Hindlimb muscle (tissue), 1 donor: ENCODE results near the gene NINL. TPM values are rescaled to one million over a fixed set of nuclear protein-coding genes. Genes with fewer than 3 reads are reported as not detected.
A peak's percentile ranks its signal among the peaks of the same experiment; 100 is the strongest.

Source experiments
- DNase-seq: peaks from one replicate; pipeline ENCODE4 v3.0.0-alpha.2; 2013
- polyA plus RNA-seq: library from polyadenylated mRNA; unstranded; fragments of 120-200 nt; gene quantifications from one replicate; pipeline ENCODE4 v1.2.1, GENCODE V29; 2013; ENCODE audit not compliant: insufficient read length

The NINL gene
- polyA plus RNA-seq, 1 donor, result 19.4 TPM

DNA sequence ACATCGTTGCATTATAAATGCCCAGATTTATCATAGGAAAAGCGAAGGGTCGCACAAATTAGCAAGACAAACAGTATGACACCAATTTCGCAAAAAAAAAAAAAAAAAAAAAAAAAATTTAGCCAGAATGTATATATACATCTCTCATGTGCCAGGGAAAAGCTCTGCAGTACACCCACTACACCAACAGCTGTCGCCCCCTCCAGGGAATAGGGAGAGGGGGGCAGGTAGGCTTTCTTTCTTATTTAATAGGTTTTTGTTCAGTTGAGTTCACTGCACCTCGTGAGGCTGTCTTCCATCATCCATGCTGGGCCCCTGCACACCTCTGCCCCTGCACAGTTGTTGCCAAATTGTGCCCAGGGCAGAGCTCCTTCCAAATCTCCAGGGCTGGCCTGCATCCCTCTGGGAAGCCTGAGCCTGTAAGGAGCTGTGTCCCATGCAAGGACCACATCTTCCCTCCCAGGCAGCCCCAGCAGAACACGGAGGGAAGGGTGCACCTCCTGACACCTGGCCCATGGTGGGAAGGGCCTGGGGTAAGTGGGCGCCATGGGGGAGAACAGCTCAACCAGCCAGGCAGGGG lies 85.4 kb downstream of the NINL start:
- no peak for DNase-seq

DNA sequence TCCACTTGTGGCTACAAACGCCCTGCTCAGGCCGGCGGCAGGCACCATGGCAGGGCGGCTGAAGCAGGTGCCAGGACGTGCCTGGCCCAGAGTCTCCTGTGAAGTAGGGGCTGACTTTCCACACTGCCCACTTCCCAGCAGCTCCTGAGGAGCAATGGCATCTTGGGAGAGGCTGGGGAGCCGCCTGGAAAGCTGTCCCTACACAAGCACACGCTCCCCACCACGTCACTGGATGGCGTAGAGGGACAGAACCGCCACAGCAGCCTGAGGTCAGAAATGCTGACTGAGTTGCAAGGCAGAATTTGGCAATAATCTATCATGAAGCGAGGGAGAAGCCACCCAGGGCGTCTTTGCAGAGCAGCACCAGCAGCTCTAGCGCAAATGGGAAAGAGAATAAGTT lies 86.3 kb downstream of the NINL start:
- no peak for DNase-seq

GRCh38 chr20:25498280-25498606 lies 87.1 kb downstream of the NINL start:
- no peak for DNase-seq

GRCh38 chr20:25497586-25498279 lies 87.6 kb downstream of the NINL start:
- no peak for DNase-seq

GRCh38 chr20:25496968-25497401 lies 88.3 kb downstream of the NINL start:
- DNase-seq, result no peak

- no peak for DNase-seq
Measured at GRCh38 chr20:25496165-25496967, 89.0 kb downstream of the NINL start.

GRCh38 chr20:25495189-25495824 lies 90.0 kb downstream of the NINL start:
- peak; percentile 11 for DNase-seq

DNA sequence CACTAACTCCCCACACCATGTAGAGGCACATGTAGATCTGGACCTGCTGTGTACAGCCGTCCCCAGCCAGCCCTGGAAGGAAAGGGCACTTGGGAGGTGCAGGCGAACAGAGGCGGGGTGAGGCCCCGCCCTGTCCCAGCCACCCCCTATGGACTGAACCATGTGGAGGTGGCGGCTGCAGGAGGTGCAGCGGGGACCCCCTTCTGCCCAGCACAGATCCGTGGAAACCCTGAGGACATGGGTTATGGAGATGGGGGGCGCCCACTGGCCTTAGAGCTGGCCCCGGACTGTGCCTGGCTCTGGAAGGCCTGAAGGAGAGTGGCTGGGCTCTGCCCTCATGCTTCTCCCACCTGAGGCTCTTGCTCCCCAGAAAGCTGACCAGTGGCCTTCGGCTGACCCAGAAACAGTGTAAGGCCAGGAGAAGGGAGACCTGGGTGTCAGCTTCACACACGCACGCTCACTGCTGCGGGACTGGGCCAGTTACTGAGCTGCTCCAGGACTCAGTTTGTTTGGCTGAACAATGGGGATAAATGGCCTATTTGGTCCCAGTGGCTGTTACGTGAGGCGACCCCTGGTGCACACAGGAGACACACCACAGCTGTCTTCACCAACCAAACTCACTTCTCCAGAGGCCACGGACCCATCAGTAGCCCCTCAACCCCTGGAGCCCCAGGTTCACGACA lies 90.7 kb downstream of the NINL start:
- DNase-seq, result no peak

DNA sequence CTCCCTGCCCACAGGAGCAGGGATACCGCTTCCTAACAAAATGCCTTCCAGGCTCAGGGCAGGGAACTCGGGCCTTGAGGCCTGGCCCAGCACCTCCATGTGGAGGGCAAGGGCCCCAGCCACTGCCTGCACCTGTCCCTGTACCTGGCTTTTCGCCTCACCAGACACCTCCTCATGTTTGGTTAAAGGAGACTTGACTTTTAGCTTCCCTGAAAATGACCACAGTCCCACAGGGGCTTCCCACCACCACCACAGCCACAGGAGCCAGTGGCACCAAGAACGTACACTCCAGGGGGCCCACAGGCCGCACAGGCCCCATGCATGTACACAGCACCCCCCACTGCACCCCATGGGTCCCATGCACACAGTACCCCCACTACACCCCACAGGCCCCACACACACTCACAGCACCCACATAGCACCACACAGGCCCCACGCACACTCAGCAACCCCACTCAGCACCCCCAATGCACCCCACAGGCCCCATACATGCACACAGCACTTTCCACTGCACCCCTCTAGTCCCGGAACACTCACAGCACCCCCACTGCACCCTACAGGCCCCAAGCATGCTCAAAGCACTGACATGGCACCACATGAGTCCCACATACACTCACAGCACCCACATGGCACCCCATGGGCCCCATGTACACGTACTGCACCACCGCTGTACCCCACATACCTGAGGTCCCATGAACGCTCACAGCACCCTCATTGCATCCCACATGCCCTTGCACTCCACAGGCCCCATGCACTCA lies 91.4 kb downstream of the NINL start:
- DNase-seq, result no peak

DNA sequence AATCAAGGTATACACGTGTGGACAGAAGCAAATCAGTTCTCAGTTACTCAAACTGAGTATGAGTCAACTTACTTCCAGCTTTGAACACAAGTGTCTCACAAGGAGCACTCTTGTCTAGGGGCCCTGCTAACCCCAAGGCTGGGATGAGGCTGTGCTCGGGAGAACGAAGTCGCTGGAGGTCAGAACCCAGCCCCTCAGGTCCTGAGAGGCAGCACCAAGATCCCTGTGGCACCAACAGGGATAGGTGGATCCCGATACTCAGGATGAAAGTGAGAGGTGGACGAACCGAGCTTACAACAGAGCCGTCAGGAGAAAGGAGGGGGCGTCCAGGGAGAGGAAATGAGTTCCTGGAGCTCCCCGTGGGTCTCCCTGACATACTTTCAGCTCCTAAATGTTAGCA lies 92.2 kb downstream of the NINL start:
- no peak for DNase-seq

DNA sequence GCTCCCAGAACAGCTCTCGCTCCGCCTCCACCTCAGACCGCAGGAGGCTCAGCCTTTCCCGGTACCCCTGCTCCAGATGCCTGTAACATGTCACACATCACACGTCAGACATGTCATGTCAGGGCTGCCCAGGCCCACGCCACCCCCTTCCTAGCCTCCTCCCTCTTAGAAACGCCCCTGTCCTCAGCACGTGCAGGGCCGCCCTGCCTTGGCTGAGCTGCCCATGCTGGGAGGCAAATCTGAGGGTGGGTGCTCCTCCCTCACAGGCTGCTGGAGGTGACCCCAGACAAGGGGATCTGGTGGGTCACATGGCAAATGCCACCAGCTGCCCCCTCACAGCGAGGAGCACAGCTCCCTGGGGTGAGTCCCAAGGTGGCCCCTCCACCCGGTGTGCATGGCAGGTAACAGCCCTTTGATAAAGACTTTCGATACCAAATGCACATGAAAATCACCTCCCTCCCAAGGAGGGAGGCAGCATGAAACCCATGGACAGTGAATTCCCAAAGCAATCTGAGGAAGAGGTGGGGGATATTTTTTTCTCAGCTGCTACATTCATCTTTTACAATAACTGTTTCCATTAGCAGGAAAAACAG lies 93.8 kb downstream of the NINL start:
- no peak for DNase-seq

GRCh38 chr20:25490656-25491445 lies 94.5 kb downstream of the NINL start:
- DNase-seq, result no peak

GRCh38 chr20:25489221-25489871 lies 96.0 kb downstream of the NINL start:
- no peak for DNase-seq

DNA sequence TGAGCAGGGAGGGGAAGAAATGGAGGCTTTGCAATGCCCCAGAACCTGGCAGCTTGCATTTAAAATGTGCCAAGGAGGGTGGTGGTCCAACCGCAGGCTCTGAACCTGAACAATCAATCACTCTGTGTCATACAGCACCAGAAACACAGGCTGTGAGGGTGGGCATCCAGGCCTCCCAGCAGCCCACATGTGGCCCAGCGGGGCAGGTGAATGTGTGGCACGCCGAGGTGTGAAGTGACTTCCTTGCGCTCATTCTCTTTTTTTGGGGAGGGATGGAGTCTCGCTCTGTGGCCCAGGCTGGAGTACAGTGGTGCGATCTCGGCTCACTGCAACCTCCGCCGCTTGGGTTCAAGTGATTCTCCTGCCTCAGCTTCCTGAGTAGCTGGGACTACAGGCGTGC lies 97.4 kb downstream of the NINL start:
- DNase-seq, result no peak

DNA sequence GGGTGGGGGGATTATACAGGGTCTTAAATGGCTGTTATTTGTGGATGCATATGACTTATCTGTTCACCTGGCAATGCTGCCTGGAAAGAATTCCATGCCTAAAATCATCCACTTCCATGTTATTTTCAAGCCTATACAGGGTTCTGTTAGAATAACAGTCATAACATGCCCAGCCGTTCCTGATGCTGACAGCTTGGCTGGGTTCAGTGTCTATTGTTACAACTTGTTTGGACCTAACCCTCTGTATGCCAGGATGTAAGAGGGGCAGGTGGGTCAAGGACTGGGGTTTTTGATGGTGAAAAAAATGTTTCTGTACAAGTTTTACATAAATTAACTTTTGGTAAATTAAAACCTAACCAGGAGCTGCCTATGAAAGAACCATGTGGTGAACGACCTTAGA lies 98.0 kb downstream of the NINL start:
- DNase-seq, result no peak

DNA sequence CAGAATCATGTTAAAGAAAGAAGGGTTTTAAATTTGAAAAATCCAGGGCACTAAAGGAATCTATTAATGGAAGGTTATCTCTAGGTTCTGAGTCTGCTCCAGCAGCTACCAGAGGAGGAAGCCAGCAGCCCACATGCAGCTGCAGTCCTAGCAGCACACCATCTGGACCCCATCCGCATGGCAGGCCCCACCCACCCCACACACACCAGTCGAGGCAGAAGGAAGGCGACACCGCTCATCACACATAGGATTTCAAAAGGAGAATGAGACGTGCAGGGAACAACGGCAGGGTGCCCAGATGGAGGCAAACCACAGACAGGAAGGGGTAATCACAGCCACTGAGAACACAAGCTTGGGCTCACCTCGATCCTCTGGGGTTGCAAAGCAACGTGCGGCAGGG lies 99.0 kb downstream of the NINL start:
- DNase-seq, result no peak

- no peak for DNase-seq
Measured at GRCh38 chr20:25485872-25486271, 99.5 kb downstream of the NINL start.

GRCh38 chr20:25484911-25485511 lies 100.3 kb downstream of the NINL start:
- DNase-seq, result no peak

DNA sequence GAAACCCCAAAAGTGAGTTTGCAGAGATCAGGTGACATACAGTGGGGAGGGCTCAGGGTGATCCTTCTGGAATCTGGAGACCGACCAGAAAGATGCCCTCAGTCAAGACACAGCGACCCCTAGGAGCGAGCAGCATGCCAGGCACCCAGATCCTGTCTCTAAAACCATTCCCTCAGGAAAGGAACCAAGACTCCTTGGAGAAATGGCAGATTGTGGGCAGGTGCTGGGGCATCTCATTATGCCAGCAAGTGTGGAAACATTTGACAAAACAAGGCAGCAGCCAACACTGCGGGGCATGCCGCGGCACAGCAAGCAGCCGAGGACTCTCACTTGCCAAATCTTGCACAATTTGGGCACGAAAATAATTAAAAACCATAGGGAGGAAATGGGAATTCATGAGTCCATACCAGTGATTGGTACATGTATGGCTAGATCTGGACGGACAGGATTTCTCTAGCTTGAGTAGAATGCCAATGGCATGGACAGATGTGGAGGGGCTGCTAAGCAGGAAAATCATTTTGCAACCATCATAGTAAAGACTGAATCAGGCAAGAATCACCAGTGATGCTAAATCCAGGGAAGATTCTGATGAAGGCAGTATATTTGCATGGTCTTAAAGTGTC lies 101.0 kb downstream of the NINL start:
- DNase-seq, result no peak
